Spleen (tissue), 11 donors: ENCODE data around the gene BBX. TPM values are rescaled to one million over a fixed set of nuclear protein-coding genes. Genes with fewer than 3 reads are reported as not detected.
"Not testable (repeated sequence)": the region's sequence is repeated elsewhere in the genome, so short reads cannot be mapped to it uniquely, and the experiment has no call there.

Source experiments
- DNase-seq: peaks from one replicate; pipeline ENCODE4 v3.0.0-alpha.2; 2020
- H3K27ac ChIP-seq, 8 donors: fragments of 200-600 bp; sonication (generic) in 7 of 8; 1 replicate in 4 of 8; 2 replicates in 4 of 8; pipeline versions ENCODE4 v1.5.0 to v1.8.0; 2016 to 2021; ENCODE audit warnings: inconsistent platforms in 4 of 8, mild to moderate bottlenecking in 4 of 8, moderate library complexity in 1 of 8
- H3K27me3 ChIP-seq, 7 donors: fragments of 200-600 bp; sonication (generic) in 6 of 7; replicated peaks in 1 of 7; 1 replicate in 4 of 7; 2 replicates in 3 of 7; pipeline versions ENCODE4 v1.5.0 to v1.8.0; 2016 to 2021; ENCODE audit warnings: inconsistent platforms in 3 of 7, mild to moderate bottlenecking in 1 of 7
- H3K36me3 ChIP-seq, 6 donors: fragments of 200-600 bp; sonication (generic) in 5 of 6; 1 replicate in 4 of 6; 2 replicates in 2 of 6; pipeline versions ENCODE4 v1.5.0 to v1.8.0; 2016 to 2021; ENCODE audit warnings: inconsistent platforms in 2 of 6
- H3K4me1 ChIP-seq, 6 donors: fragments of 200-600 bp; sonication (generic) in 5 of 6; 1 replicate in 3 of 6; 2 replicates in 3 of 6; pipeline versions ENCODE4 v1.5.0 to v1.8.0; 2016 to 2021; ENCODE audit warnings: inconsistent platforms in 3 of 6
- H3K4me3 ChIP-seq, 8 donors: fragments of 200-600 bp; sonication (generic) in 7 of 8; 1 replicate in 4 of 8; 2 replicates in 4 of 8; pipeline versions ENCODE4 v1.5.0 to v1.8.0; 2016 to 2021; ENCODE audit warnings: inconsistent platforms in 4 of 8, mild to moderate bottlenecking in 4 of 8, moderate library complexity in 2 of 8
- H3K9me3 ChIP-seq, 8 donors: fragments of 200-600 bp; sonication (generic) in 7 of 8; 1 replicate in 4 of 8; 2 replicates in 4 of 8; pipeline versions ENCODE4 v1.5.0 to v1.8.0; 2016 to 2021; ENCODE audit warnings: inconsistent platforms in 4 of 8
- CTCF ChIP-seq, 11 experiments: fragments of 200-600 bp in 7 of 11; fragments of 450-650 bp in 4 of 11; sonication (generic) in 4 of 11; IDR thresholded peaks in 8 of 11; conservative IDR thresholded peaks in 3 of 11; 1 replicate in 7 of 11; 2 replicates in 4 of 11; pipeline versions ENCODE4 v1.4.0 to v1.8.0; 2016 to 2021; ENCODE audit warnings: antibody characterized with exemption in 11 of 11, inconsistent platforms in 4 of 11, mild to moderate bottlenecking in 1 of 11
- POLR2A ChIP-seq, 3 donors: fragments of 450-650 bp; IDR thresholded peaks; one replicate each; pipeline ENCODE4 v1.5.1; 2017; ENCODE audit warnings: antibody characterized with exemption in 3 of 3, mild to moderate bottlenecking in 1 of 3
- POLR2AphosphoS5 ChIP-seq, 3 donors: sonication (generic); formaldehyde crosslinking; IDR thresholded peaks; one replicate each; pipeline ENCODE4 v1.5.1; 2017; ENCODE audit warnings: antibody characterized with exemption in 3 of 3
- WGBS, 5 donors: extraction: QIAGEN DNeasy Blood & Tissue Kit in 3 of 5; methylation state at CpG; one replicate each; pipeline versions ENCODE4 v1.1.5 to v1.1.7; 2013 to 2018; 5-methylcytosine and 5-hydroxymethylcytosine counted together
- intact Hi-C: fragments of 100-400 bp; cut with DNase I; formaldehyde crosslinking; loops from one replicate; pipeline ENCODE4 v1.15.0; 2023; ENCODE audit warnings: low total_unique reads
- polyA plus RNA-seq, 3 donors: library from polyadenylated mRNA; stranded (reverse); fragments of 200-250 nt; gene quantifications; one replicate each; pipeline ENCODE4 v1.2.1, GENCODE V29; 2013
- total RNA-seq, 7 donors: library from RNA; depleted of rRNA in 3 of 7; stranded (reverse); fragments of >200 nt in 3 of 7; fragmentation: NEBNext Ultra II Directional in 4 of 7; extraction: Animal tissue kit (Norgen Biotek cat#: 25700) in 4 of 7; gene quantifications; one replicate each; pipeline versions ENCODE4 v1.1.0 to v1.2.1, GENCODE V29; 2016 to 2021
- donor health status: healthy with polysubstance abuse.
- donor health status: DM: no; HTN: no; CAD: no; lungs with moderate emphysema.
- donor health status: DM: no; HTN: no; CAD: no.
- donor health status: Bipolar disorder and iron deficiency.
- donor health status: healthy.
- donor health status: DM: no; HTN: no; CAD: no.
- donor health status: DM: yes; HTN: yes; CAD: no.

The BBX gene
- total and polyA plus RNA-seq, 10 donors = 5.1 to 98.5 (median 74.6) TPM

DNA sequence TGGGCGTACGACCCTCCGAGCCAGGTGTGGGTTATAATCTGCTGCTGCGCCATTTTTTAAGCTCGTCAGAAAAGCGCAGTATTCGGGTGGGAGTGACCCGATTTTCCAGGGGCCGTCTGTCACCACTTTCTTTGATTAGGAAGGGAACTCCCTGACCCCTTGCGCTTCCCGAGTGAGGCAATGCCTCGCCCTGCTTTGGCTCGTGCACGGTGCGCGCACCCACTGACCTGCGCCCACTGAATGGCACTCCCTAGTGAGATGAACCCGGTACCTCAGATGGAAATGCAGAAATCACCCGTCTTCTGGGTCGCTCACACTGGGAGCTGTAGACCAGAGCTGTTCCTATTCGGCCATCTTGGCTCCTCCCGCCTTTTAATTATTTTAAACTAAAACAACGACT lies 175.1 kb downstream of the BBX start:
- WGBS, 5 donors = 37 to 90% (median 74%) methylated on average over 20 to 23 of the region's 23 CpGs
- H3K27me3 ChIP-seq, H3K9me3 ChIP-seq, DNase-seq, intact Hi-C loops, H3K4me1 ChIP-seq, H3K36me3 ChIP-seq: not testable (repeated sequence)
- Histone ChIP-seq H3K4me3 (peak overlapping the region in 5 of 8 donors; percentile 19 to 63 (median 31)), H3K27ac (peak overlapping the region in 3 of 8 donors; percentile 39 to 47 (median 40))

- H3K4me1 ChIP-seq = peaks cover 0 to 5% (median 0%) of the 10 kb centered on the region in 6 donors
- H3K27me3 ChIP-seq = no peaks in the 10 kb centered on the region
- DNase-seq = no peak
- H3K9me3 ChIP-seq = no peaks in the 10 kb centered on the region
- H3K4me3 ChIP-seq = no peak overlapping the region
- TF ChIP-seq CTCF (IDR thresholded peaks at IDR 0.05 in 8 of 11, conservative IDR thresholded peaks at IDR 0.05 in 3 of 11) (no peak), POLR2AphosphoS5 (IDR thresholded peaks at IDR 0.05) (no peak), POLR2A (IDR thresholded peaks at IDR 0.05) (no peak)
- H3K36me3 ChIP-seq = no peaks in the 10 kb centered on the region
- 82 to 93% (median 88%) methylated on average over 2 of the region's 2 CpGs for WGBS, 5 donors
- intact Hi-C loops = no loop called here
- H3K27ac ChIP-seq = no peak overlapping the region
These were observed 176.9 kb downstream of the BBX start for GRCh38 chr3:107699682-107700081.

DNA sequence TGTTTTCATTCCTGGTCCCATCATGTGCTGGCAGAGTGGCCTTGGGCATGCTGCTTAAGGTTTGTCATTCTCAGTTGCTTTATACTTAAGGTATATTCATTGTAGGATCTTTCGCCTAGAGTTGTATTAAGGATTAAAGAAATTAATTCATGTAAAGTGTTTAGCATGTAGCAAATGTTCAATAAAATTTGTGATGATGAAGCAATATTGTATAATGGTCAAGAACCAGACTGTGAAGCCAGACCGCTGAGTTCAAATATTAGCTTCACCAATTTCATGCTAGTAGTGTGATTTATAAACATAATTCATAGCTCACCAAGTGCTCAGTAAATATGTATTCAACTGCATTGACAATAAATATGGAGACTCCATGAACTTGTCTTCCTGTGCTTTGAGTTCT lies 178.5 kb downstream of the BBX start:
- WGBS, 5 donors = 95 to 99% (median 97%) methylated on average over 2 of the region's 2 CpGs
- Histone ChIP-seq H3K36me3 (no peaks in the 10 kb centered on the region), H3K9me3 (no peaks in the 10 kb centered on the region), H3K27me3 (no peaks in the 10 kb centered on the region), H3K4me1 (peaks cover 0 to 5% (median 0%) of the 10 kb centered on the region in 6 donors), H3K27ac (no peak overlapping the region), H3K4me3 (no peak overlapping the region)
- TF ChIP-seq POLR2A (IDR thresholded peaks at IDR 0.05) (no peak), CTCF (IDR thresholded peaks at IDR 0.05 in 8 of 11, conservative IDR thresholded peaks at IDR 0.05 in 3 of 11) (no peak), POLR2AphosphoS5 (IDR thresholded peaks at IDR 0.05) (no peak)
- intact Hi-C loops = no loop called here
- DNase-seq = no peak

DNA sequence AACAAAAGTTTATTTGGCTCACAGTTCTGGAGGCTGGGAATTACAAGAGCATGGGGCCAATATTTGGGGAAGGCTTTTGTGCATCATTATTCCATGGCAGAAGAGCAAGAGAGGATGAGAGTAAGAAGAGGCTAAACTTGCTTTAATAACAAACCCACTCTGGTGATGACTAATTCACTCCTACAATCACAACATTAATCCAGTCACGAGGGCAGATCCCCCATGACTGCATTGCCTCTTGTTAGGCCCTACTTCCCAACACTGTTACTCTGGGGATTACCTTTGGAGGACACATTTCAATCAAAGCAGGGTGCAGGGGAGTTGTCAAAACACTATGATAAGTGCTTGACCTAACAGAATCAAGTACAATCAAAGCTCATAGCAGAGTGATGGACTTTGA lies 181.7 kb downstream of the BBX start:
- H3K4me1 ChIP-seq = no peaks in the 10 kb centered on the region
- no peak for DNase-seq
- 81 to 100% (median 90%) methylated on average over 1 of the region's 1 CpG for WGBS, 5 donors
- H3K27ac ChIP-seq = no peak overlapping the region
- no peaks in the 10 kb centered on the region for H3K36me3 ChIP-seq
- H3K27me3 ChIP-seq = no peaks in the 10 kb centered on the region
- H3K4me3 ChIP-seq = no peak overlapping the region
- intact Hi-C loops = no loop called here
- TF ChIP-seq POLR2AphosphoS5 (IDR thresholded peaks at IDR 0.05) (no peak), CTCF (IDR thresholded peaks at IDR 0.05 in 8 of 11, conservative IDR thresholded peaks at IDR 0.05 in 3 of 11) (no peak), POLR2A (IDR thresholded peaks at IDR 0.05) (no peak)
- H3K9me3 ChIP-seq = no peaks in the 10 kb centered on the region

DNA sequence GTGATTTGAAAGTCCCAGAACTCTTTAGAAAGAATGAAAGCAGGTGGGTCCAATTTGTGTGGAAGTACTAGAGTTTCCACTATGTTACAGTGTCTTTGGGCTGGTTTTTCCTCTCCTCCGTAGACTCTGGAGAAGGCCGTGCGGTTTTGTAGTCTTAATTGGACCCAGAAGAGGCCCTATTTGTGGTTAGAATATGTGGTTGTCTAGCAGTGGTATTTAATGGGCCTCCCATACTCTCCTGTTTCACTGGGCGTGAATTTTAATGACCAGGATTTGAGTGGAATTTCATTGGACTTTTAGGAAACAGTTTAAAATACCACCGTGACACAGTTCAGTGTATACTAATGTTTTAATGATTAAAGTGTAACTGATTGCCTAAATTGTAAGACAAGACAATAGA lies 182.3 kb downstream of the BBX start:
- Histone ChIP-seq H3K4me1 (no peaks in the 10 kb centered on the region), H3K27ac (no peak overlapping the region), H3K4me3 (no peak overlapping the region), H3K9me3 (no peaks in the 10 kb centered on the region), H3K27me3 (no peaks in the 10 kb centered on the region), H3K36me3 (peaks cover 0 to 4% (median 0%) of the 10 kb centered on the region in 6 donors)
- no peak for TF ChIP-seq POLR2A (IDR thresholded peaks at IDR 0.05)
- TF ChIP-seq POLR2AphosphoS5 (IDR thresholded peaks at IDR 0.05) = no peak
- TF ChIP-seq CTCF (IDR thresholded peaks at IDR 0.05 in 8 of 11, conservative IDR thresholded peaks at IDR 0.05 in 3 of 11) = no peak
- DNase-seq = no peak
- WGBS, 5 donors = 72 to 76% (median 75%) methylated on average over 5 of the region's 5 CpGs
- intact Hi-C loops = no loop called here
